Measurements from ENCODE around the gene CASP8AP2. TPM values are rescaled to one million over a fixed set of nuclear protein-coding genes. Genes with fewer than 3 reads are reported as not detected.

The CASP8AP2 gene
- total and polyA plus RNA-seq, 11 donors = 4.4 to 16.2 (median 11.8) TPM

GRCh38 chr6:89784838-89785237, 44.8 kb upstream of the CASP8AP2 start:
- no peak overlapping the region for H3K4me3 ChIP-seq
- peaks cover 0 to 9% (median 0%) of the 10 kb centered on the region in 12 donors for H3K9me3 ChIP-seq
- TF ChIP-seq POLR2A (IDR thresholded peaks at IDR 0.05) (no peak), CTCF (IDR thresholded peaks at IDR 0.05) (no peak)
- intact Hi-C loops (cut with DNase I) = no loop called here
- ATAC-seq = no peak
- no peak for DNase-seq
- no peak overlapping the region for H3K27ac ChIP-seq
- H3K27me3 ChIP-seq = no peaks in the 10 kb centered on the region
- 97 to 99% (median 97%) methylated on average over 6 of the region's 6 CpGs for WGBS, 4 donors
- H3K4me1 ChIP-seq = no peaks in the 10 kb centered on the region
- peaks cover 0 to 100% (median 98%) of the 10 kb centered on the region in 9 donors for H3K36me3 ChIP-seq

GRCh38 chr6:89786970-89787369, 42.7 kb upstream of the CASP8AP2 start:
- Histone ChIP-seq H3K4me1 (no peaks in the 10 kb centered on the region), H3K27ac (no peak overlapping the region), H3K36me3 (peaks cover 0 to 100% (median 95%) of the 10 kb centered on the region in 9 donors), H3K27me3 (no peaks in the 10 kb centered on the region), H3K4me3 (no peak overlapping the region), H3K9me3 (peaks cover 0 to 9% (median 0%) of the 10 kb centered on the region in 12 donors)
- DNase-seq (no peak), ATAC-seq (no peak)
- intact Hi-C loops (cut with DNase I) = no loop called here
- no peak for TF ChIP-seq POLR2A (IDR thresholded peaks at IDR 0.05)
- no peak for TF ChIP-seq CTCF (IDR thresholded peaks at IDR 0.05)
- 97 to 98% (median 98%) methylated on average over 2 of the region's 2 CpGs for WGBS, 4 donors

DNA sequence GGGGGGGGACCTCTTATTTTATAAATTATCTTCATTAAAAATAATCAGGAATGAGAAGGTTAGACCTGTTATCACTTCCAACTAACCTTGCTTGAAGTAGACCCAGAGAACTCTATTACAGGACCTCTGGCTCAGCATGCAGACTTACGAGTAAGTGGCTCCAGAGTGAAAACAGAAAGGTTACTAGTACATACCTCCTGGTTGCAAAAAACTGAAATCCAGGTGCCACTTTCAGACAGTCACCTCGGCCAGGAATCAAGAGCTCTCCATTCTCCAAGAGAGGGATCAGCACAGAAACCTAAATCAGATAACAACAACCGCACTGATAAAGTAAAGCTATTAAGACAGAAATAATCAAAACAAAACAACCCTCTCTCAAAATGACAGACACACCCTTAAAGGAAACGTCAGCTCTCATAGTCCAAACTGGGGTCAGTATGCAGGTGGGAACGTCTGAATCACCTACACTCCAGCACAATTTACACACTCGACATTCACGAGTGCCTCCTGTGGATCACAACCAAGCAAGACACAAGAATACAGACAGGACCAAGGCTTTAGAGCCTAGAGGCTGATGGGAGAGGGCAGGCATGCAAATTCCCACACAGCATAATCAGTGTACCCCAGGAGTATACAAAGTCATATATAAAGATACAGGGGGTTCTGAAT, 41.9 kb upstream of the CASP8AP2 start:
- intact Hi-C loops (cut with DNase I) = no loop called here
- Histone ChIP-seq H3K4me1 (peaks cover 0 to 5% (median 0%) of the 10 kb centered on the region in 12 donors), H3K4me3 (no peak overlapping the region), H3K36me3 (peaks cover 0 to 100% (median 90%) of the 10 kb centered on the region in 9 donors), H3K27ac (no peak overlapping the region), H3K9me3 (peaks cover 0 to 9% (median 0%) of the 10 kb centered on the region in 12 donors), H3K27me3 (no peaks in the 10 kb centered on the region)
- no peak for ATAC-seq
- DNase-seq = no peak
- TF ChIP-seq CTCF (IDR thresholded peaks at IDR 0.05) (no peak), POLR2A (IDR thresholded peaks at IDR 0.05) (no peak)
- WGBS, 4 donors = 86 to 90% (median 88%) methylated on average over 7 of the region's 7 CpGs

DNA sequence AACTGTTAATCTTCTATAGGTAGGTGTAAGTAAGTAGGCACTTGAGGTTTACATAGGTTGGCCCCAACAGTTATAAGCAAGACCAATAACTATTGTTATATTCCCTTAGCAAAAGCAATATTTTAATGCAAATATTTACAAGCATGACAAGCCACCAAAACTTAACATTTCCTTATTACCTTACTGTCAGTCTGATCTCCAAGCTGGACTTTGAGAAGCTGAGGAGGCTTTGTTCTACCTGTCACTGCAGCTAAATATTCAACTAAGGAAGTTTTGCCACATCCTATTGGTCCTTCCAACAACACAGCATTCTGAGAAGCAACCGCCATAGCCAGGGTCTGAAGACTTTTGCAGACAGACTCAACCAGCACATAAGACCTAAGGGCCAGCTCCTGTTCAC, 39.7 kb upstream of the CASP8AP2 start:
- DNase-seq (no peak), ATAC-seq (no peak)
- no peaks in the 10 kb centered on the region for H3K27me3 ChIP-seq
- H3K36me3 ChIP-seq = peaks cover 0 to 97% (median 87%) of the 10 kb centered on the region in 9 donors
- intact Hi-C loops (cut with DNase I) = no loop called here
- H3K4me1 ChIP-seq = peaks cover 0 to 18% (median 0%) of the 10 kb centered on the region in 12 donors
- 97 to 100% (median 99%) methylated on average over 1 of the region's 1 CpG for WGBS, 4 donors
- H3K4me3 ChIP-seq = no peak overlapping the region
- H3K27ac ChIP-seq = no peak overlapping the region
- TF ChIP-seq POLR2A (IDR thresholded peaks at IDR 0.05) (no peak), CTCF (IDR thresholded peaks at IDR 0.05) (no peak)
- H3K9me3 ChIP-seq = no peaks in the 10 kb centered on the region

Data from heart left ventricle (tissue), 16 donors.